ENCODE results near the gene EEFSEC. TPM values are rescaled to one million over a fixed set of nuclear protein-coding genes. Genes with fewer than 3 reads are reported as not detected.

The EEFSEC gene
- total RNA-seq, 2 donors from 2014 or later: 15.7 to 18.0 TPM

DNA sequence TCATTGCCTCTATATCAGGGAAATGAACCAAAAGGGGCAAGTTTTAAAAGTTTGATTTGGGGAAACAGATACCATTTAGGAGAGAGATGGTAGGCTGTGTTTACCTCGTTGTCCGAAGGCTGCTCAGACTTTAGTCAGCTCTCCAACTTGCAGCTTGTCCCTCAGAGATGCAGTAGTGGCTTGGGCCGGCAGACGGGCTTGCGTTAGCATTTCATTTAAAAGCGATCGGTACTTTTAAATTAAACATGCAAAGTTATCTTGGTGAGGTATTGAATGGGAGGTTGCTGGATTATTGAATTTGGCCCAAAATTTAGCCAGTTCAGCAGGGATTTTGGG lies 26.2 kb downstream of the EEFSEC start:
- DNase-seq (ENCODE audit: low spot score): no peak
- H3K9me3 ChIP-seq: no peaks in the 10 kb centered on the region
- TF ChIP-seq, protein P1, sequence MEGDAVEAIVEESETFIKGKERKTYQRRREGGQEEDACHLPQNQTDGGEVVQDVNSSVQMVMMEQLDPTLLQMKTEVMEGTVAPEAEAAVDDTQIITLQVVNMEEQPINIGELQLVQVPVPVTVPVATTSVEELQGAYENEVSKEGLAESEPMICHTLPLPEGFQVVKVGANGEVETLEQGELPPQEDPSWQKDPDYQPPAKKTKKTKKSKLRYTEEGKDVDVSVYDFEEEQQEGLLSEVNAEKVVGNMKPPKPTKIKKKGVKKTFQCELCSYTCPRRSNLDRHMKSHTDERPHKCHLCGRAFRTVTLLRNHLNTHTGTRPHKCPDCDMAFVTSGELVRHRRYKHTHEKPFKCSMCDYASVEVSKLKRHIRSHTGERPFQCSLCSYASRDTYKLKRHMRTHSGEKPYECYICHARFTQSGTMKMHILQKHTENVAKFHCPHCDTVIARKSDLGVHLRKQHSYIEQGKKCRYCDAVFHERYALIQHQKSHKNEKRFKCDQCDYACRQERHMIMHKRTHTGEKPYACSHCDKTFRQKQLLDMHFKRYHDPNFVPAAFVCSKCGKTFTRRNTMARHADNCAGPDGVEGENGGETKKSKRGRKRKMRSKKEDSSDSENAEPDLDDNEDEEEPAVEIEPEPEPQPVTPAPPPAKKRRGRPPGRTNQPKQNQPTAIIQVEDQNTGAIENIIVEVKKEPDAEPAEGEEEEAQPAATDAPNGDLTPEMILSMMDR (IDR thresholded peaks at IDR 0.05): no peak
- no peak overlapping the region for H3K27ac ChIP-seq
- H3K27me3 ChIP-seq: no peaks in the 10 kb centered on the region
- H3K4me3 ChIP-seq: peak overlapping the region in 1 of 2 donors; percentile 26
- no peaks in the 10 kb centered on the region for H3K36me3 ChIP-seq
- H3K4me1 ChIP-seq: peaks cover 0 to 20% of the 10 kb centered on the region in 2 donors

DNA sequence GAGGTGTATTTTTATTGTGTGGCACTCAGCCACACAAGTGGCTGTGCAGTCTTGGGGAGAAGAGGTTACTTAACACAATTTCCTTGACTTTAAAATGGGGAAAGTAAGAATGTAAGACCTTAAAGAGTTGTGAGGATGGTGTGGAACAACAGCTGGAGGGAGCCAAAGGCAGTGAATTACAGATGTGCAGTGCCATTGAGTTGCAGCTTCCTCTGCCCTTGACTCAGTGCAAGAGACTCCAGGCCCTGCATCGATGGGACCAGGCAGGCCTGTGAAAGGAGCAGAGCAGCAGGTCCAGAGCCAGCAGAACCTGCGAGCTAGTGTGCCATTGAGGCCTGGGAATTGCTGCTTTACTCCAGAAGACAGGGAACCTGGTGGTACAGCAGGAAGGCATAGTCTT lies 27.2 kb downstream of the EEFSEC start:
- no peaks in the 10 kb centered on the region for H3K9me3 ChIP-seq
- TF ChIP-seq, protein P1 (IDR thresholded peaks at IDR 0.05): no peak
- peaks cover 0 to 10% of the 10 kb centered on the region in 2 donors for H3K4me1 ChIP-seq
- DNase-seq (ENCODE audit: low spot score): no peak
- no peak overlapping the region for H3K4me3 ChIP-seq
- no peak overlapping the region for H3K27ac ChIP-seq
- H3K27me3 ChIP-seq: no peaks in the 10 kb centered on the region
- H3K36me3 ChIP-seq: no peaks in the 10 kb centered on the region

DNA sequence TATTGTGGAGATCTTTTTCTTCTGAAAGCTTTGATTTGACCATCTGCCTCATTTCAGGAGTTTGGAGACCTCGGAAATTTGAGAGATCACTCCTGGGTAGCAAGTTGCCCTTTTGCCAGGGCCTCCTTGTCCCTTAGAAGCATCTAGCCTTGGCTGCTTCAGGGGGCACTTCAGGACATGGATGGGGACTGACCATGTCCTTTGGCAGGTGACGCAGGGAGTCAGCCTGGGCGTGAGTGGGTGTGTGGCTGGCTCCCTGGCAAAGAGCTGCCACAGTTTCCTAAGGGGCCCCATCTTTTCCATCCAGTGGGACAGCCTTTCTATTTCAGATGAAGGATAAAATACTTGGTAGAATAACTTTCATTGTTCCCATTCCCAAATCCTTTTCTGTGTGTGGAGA lies 27.6 kb downstream of the EEFSEC start:
- no peak overlapping the region for H3K27ac ChIP-seq

DNA sequence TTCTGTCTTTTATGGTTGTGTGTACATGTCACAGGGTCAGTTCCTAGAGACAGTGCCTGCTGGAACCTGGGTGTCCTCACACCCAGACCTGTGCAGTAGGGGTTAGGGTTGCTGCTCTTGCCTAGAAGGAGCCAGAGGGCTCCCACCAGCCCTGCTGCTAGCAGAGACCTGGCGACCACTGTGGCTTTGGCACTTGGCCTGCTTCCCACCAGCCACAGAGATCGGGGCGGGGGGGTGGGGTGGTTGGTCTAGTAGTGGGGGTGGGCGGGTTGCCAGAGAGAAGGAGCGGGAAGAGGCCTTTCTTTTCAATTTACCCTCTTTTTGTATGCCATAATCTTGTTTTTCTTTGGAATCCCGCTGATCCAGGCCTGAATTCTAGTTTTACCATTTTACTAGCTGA lies 29.4 kb downstream of the EEFSEC start:
- no peaks in the 10 kb centered on the region for H3K27me3 ChIP-seq
- no peaks in the 10 kb centered on the region for H3K36me3 ChIP-seq
- H3K9me3 ChIP-seq: no peaks in the 10 kb centered on the region
- H3K27ac ChIP-seq: no peak overlapping the region
- TF ChIP-seq, protein P1 (IDR thresholded peaks at IDR 0.05): no peak
- peaks cover 0 to 8% of the 10 kb centered on the region in 2 donors for H3K4me1 ChIP-seq
- DNase-seq (ENCODE audit: low spot score): no peak
- no peak overlapping the region for H3K4me3 ChIP-seq

More for the DNA sequence above, 27.6 kb downstream of the EEFSEC start:
- Histone ChIP-seq H3K4me1 (peaks cover 0 to 8% of the 10 kb centered on the region in 2 donors), H3K9me3 (no peaks in the 10 kb centered on the region), H3K36me3 (no peaks in the 10 kb centered on the region), H3K4me3 (no peak overlapping the region), H3K27me3 (no peaks in the 10 kb centered on the region)
- no peak for DNase-seq (ENCODE audit: low spot score)
- TF ChIP-seq, protein P1 (IDR thresholded peaks at IDR 0.05): no peak

DNA sequence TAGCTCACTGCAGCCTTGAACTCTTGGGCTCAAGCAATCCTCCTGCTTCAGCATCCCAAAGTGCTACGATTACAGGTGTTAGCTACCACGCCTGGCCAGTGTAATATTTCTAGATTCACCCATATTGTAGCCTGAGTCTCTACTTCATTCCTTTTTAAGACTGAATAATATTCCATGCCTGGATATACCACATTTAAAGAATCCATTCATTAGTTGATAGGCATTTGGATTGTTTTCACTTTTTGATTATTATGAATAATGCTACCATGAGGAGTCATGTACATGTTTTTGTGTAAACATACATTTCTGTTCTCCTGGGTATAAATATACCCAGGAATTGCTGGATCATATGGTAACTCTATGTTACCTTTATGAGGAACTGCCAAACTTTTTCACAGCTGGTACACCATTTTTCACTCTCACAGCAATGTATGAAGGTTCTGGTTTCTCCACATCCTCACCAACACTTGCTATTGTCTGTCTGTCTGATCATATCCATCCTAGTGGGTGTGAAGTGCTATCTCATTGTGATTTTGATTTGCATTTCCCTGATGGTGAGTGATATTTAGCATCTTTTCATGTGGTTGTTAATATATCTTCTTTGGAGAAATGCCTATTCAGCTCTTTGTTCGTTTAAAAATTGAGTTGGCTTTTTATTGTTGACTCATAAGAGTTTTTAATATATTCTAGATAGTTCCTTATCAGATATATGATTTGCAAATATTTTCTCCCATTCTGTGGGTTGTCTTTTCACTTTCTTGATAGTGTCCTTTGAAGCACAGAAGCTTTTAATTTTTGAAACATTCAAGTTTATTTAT lies 32.6 kb downstream of the EEFSEC start:
- Histone ChIP-seq H3K9me3 (no peaks in the 10 kb centered on the region), H3K4me1 (peaks cover 0 to 7% of the 10 kb centered on the region in 2 donors), H3K4me3 (no peak overlapping the region), H3K27ac (no peak overlapping the region), H3K27me3 (no peaks in the 10 kb centered on the region), H3K36me3 (no peaks in the 10 kb centered on the region)
- DNase-seq (ENCODE audit: low spot score): no peak
- TF ChIP-seq, protein P1 (IDR thresholded peaks at IDR 0.05): no peak

DNA sequence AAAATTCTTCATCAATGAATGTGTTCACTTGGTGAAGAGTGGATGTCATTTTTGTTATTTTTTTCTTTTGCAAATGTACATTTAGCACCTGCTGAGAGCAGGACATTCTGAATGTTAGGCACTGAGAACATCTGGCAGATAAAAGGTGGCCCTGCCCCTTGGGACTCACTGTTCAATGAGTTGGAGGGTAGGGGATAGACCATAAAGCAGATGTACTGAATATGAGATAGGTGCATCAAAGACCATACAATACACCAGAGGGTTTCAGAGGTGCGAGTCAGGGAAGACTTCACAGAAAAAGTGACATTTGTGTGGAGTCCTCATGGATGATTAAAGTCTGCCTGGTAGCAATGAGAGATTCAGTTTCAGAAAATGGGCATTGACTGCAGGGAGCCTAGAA lies 34.2 kb downstream of the EEFSEC start:
- TF ChIP-seq, protein P1 (IDR thresholded peaks at IDR 0.05): no peak
- Histone ChIP-seq H3K4me1 (no peaks in the 10 kb centered on the region), H3K9me3 (no peaks in the 10 kb centered on the region), H3K27ac (no peak overlapping the region), H3K36me3 (no peaks in the 10 kb centered on the region), H3K27me3 (no peaks in the 10 kb centered on the region), H3K4me3 (no peak overlapping the region)
- no peak for DNase-seq (ENCODE audit: low spot score)
